ENCODE measurements around the gene B4GALT2. TPM values are rescaled to one million over a fixed set of nuclear protein-coding genes. Genes with fewer than 3 reads are reported as not detected.

The B4GALT2 gene
- total and polyA plus RNA-seq, 2 of the 8 experiments (the other 6 are each of a cell fraction or from before 2014, with no cell fraction given): 56.5 to 121 TPM

DNA sequence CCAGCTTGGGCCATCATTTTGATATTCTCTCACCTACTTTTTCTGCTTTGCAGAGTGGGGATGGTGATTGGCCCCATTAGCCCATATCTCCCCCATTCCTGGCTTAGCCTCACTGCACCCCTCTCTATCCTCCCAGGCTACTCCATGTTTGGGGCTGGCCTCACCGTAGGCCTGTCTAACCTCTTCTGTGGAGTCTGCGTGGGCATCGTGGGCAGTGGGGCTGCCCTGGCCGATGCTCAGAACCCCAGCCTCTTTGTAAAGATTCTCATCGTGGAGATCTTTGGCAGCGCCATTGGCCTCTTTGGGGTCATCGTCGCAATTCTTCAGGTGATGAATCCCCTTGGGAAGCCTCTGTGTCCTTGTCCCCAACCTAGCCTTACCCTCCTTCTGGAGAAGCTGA lies 2.1 kb upstream of the B4GALT2 start:
- Histone ChIP-seq H2BK5ac (ENCODE audit: low read depth, low read length) (no peak overlapping the region), H2AFZ (ENCODE audit: low read length) (no peak overlapping the region)
- TF ChIP-seq ASH2L (IDR thresholded peaks at IDR 0.05; ENCODE audit: low read length) (no peak), NRF1 (IDR thresholded peaks at IDR 0.05; ENCODE audit: low read depth, low read length) (no peak), SIN3A (conservative IDR thresholded peaks at IDR 0.05 in 1 of 2, IDR thresholded peaks at IDR 0.05 in 1 of 2; ENCODE audit: low read depth in 1 of 2, low read length in 2 of 2) (no peak)

More for the DNA sequence above, 2.1 kb upstream of the B4GALT2 start:
- Histone ChIP-seq H2BK120ac (replicated peaks; ENCODE audit: low read depth, low read length) (no peak overlapping the region), H3K23ac (ENCODE audit: insufficient read length) (no peak overlapping the region), H4K8ac (ENCODE audit: extremely low read depth, insufficient read depth, low read length) (no peak overlapping the region), H2BK15ac (ENCODE audit: low read length) (no peak overlapping the region), H3K4ac (replicated peaks; ENCODE audit: insufficient read length, low read depth, low read length) (no peak overlapping the region), H3K18ac (ENCODE audit: extremely low read depth, low read length) (no peak overlapping the region), H2BK12ac (ENCODE audit: low read depth, low read length) (no peak overlapping the region), H4K20me1 (replicated peaks in 1 of 2; ENCODE audit: control insufficient read depth in 1 of 2, insufficient read depth in 2 of 2, low read length in 2 of 2) (peaks cover 2 to 24% of the 10 kb centered on the region in 2 experiments), H3K27ac (ENCODE audit: low read depth, low read length) (no peak overlapping the region), H3K4me3 (ENCODE audit: extremely low read depth in 1 of 4, insufficient read depth in 2 of 4, low read depth in 3 of 4, low read length in 4 of 4) (no peak overlapping the region), H2AK5ac (ENCODE audit: low read depth, low read length) (no peak overlapping the region), H3K23me2 (ENCODE audit: low read depth, low read length) (peaks cover 27% of the 10 kb centered on the region), H3K9me3 (ENCODE audit: insufficient read depth in 2 of 2, low read depth in 1 of 2, low read length in 1 of 2) (no peaks in the 10 kb centered on the region), H3K4me2 (ENCODE audit: insufficient read depth in 1 of 2, low read depth in 2 of 2, low read length in 2 of 2) (no peak overlapping the region), H3K79me1 (ENCODE audit: low read depth, low read length) (peaks cover 22% of the 10 kb centered on the region), H4K5ac (ENCODE audit: insufficient read length, low read depth, low read length) (no peak overlapping the region), H3K36me3 (ENCODE audit: control insufficient read depth in 2 of 4, insufficient read depth in 4 of 4, low read length in 3 of 4) (peaks cover 2 to 35% (median 18%) of the 10 kb centered on the region in 4 experiments; a peak in 7 of 8 replicates), H3K9ac (replicated peaks in 1 of 4; ENCODE audit: extremely low read depth in 1 of 4, low read depth in 3 of 4, low read length in 3 of 4) (no peak overlapping the region), H3K14ac (ENCODE audit: insufficient read length) (no peak overlapping the region), H2BK20ac (ENCODE audit: low read length) (no peak overlapping the region), H3K79me2 (ENCODE audit: control insufficient read depth in 1 of 2, insufficient read depth in 2 of 2, low read length in 2 of 2) (peaks cover 0 to 24% of the 10 kb centered on the region in 2 experiments; a peak in 2 of 4 replicates), H3K27me3 (replicated peaks in 1 of 4; ENCODE audit: control insufficient read depth in 3 of 4, extremely low read depth in 1 of 4, insufficient read depth in 3 of 4, low read length in 3 of 4) (no peaks in the 10 kb centered on the region), H3K4me1 (replicated peaks in 1 of 4; ENCODE audit: control insufficient read depth in 3 of 4, insufficient read depth in 4 of 4, low read length in 3 of 4) (peaks cover 4 to 22% (median 16%) of the 10 kb centered on the region in 4 experiments), H3K56ac (replicated peaks; ENCODE audit: insufficient read length, low read depth, low read length) (no peak overlapping the region), H4K91ac (replicated peaks; ENCODE audit: insufficient read length, low read length) (no peak overlapping the region)
- POLR2A ChIA-PET (ENCODE audit: partially characterized antibody): interaction anchor here (1.0 to 12.9 kb wide), 4 partner anchors 13 to 54 kb away, joined by 3 to 189 read pairs (median 8); partner anchors contain the start of genes CCDC24 and SLC6A9
- WGBS, 2 experiments (ENCODE audit: extremely low coverage in 1 of 2, insufficient coverage in 1 of 2, insufficient read length in 1 of 2, insufficient replicate concordance in 2 of 2, low coverage in 1 of 2, low lambda C conversion rate in 2 of 2, missing lambda C conversion rate in 1 of 2): 91% methylated on average over 8 of the region's 8 CpGs; no CpG with 5 or more reads in 1 of the 2 experiments
- CTCF ChIA-PET (ENCODE audit: partially characterized antibody): interaction anchor here (0.6 to 5.0 kb wide), 8 partner anchors 12 to 216 kb away, joined by 3 to 34 read pairs (median 4); partner anchors contain the start of genes CCDC24 and IPO13
- DNase-seq (ENCODE audit: low read depth in 1 of 2, low spot score in 2 of 2): no peak
- no peak for FAIRE-seq

Measured in H1 (cell line).